NCI-H1417 treated with DMSO at 0.1 percent for 48 hours (cell line): ENCODE measurements around the gene ALDH1A1.

Experiments used
- DNase-seq: peaks from one replicate; lab custom pipeline; 2025; lab: John Stamatoyannopoulos, UW

Gene ALDH1A1

GRCh38 chr9:72952914-72953313 is at the start of gene ALDH1A1:
TSS of gene ALDH1A1 (minus strand) at chr9:72953053. CDS start at chr9:72953000, 53 bp downstream.
- peak; percentile 49 for DNase-seq

GRCh38 chr9:73001860-73002259 is 49.0 kb upstream of the ALDH1A1 start:
- DNase-seq, result no peak

GRCh38 chr9:72998363-72998762 is 45.5 kb upstream of the ALDH1A1 start:
- no peak for DNase-seq

- no peak for DNase-seq
Observed at GRCh38 chr9:72997387-72997995, 44.6 kb upstream of the ALDH1A1 start.

- no peak for DNase-seq
Observed at GRCh38 chr9:72996684-72997314, 43.9 kb upstream of the ALDH1A1 start.

GRCh38 chr9:72996114-72996513 is 43.3 kb upstream of the ALDH1A1 start:
- no peak for DNase-seq

GRCh38 chr9:72995131-72996024 is 42.5 kb upstream of the ALDH1A1 start:
- no peak for DNase-seq

GRCh38 chr9:72991772-72992171 is 38.9 kb upstream of the ALDH1A1 start:
- no peak for DNase-seq

GRCh38 chr9:72990397-72991182 is 37.7 kb upstream of the ALDH1A1 start:
- no peak for DNase-seq

GRCh38 chr9:72986522-72987116 is 33.8 kb upstream of the ALDH1A1 start:
- no peak for DNase-seq

- DNase-seq, result no peak
Observed at GRCh38 chr9:72985746-72986145, 32.9 kb upstream of the ALDH1A1 start.

GRCh38 chr9:72984991-72985390 is 32.1 kb upstream of the ALDH1A1 start:
- no peak for DNase-seq

GRCh38 chr9:72984226-72984947 is 31.5 kb upstream of the ALDH1A1 start:
- no peak for DNase-seq

GRCh38 chr9:72983512-72984225 is 30.8 kb upstream of the ALDH1A1 start:
- no peak for DNase-seq

GRCh38 chr9:72983056-72983455 is 30.2 kb upstream of the ALDH1A1 start:
- DNase-seq, result no peak

GRCh38 chr9:72982146-72982799 is 29.4 kb upstream of the ALDH1A1 start:
- no peak for DNase-seq

GRCh38 chr9:72981433-72981832 is 28.6 kb upstream of the ALDH1A1 start:
- DNase-seq, result no peak

- no peak for DNase-seq
Observed at GRCh38 chr9:72980600-72981265, 27.9 kb upstream of the ALDH1A1 start.

- DNase-seq, result no peak
Observed at GRCh38 chr9:72980183-72980582, 27.3 kb upstream of the ALDH1A1 start.
